H1 (cell line): ENCODE measurements around the gene CFAP161.

Source experiments
- CEBPB ChIP-seq: IDR thresholded peaks from 2 replicates; pipeline ENCODE4 v1.6.1; 2012; ENCODE audit warnings: low read depth, low read length
- CHD1 ChIP-seq: IDR thresholded peaks from 2 replicates; pipeline ENCODE4 v1.6.1; 2012; ENCODE audit warnings: low read depth, low read length, improper control_type of control experiment
- CTCF ChIP-seq, 3 experiments: IDR thresholded peaks; 1 replicate in 2 of 3; 2 replicates in 1 of 3; pipeline versions ENCODE4 v1.5.1 to v1.6.1; 2011; ENCODE audit warnings: low read length in 3 of 3, mild to moderate bottlenecking in 3 of 3, inconsistent platforms in 2 of 3, low read depth in 1 of 3, moderate library complexity in 1 of 3; ENCODE audit not compliant: insufficient read depth in 1 of 3; ENCODE audit errors: control extremely low read depth in 1 of 3
- EP300 ChIP-seq, 2 experiments: IDR thresholded peaks; 1 replicate in 1 of 2; 2 replicates in 1 of 2; pipeline ENCODE4 v1.6.1; 2011 to 2012; ENCODE audit warnings: low read depth in 2 of 2, low read length in 2 of 2, mild to moderate bottlenecking in 2 of 2, borderline replicate concordance in 1 of 2, inconsistent platforms in 1 of 2, moderate library complexity in 1 of 2
- EZH2 ChIP-seq: fragments of 200-600 bp; sonication (generic); IDR thresholded peaks from 2 replicates; pipeline ENCODE4 v1.7.1; 2012; ENCODE audit warnings: low read depth, mild to moderate bottlenecking, moderate library complexity, low read length, inconsistent platforms; ENCODE audit not compliant: severe bottlenecking
- MAFK ChIP-seq: IDR thresholded peaks from 2 replicates; pipeline ENCODE4 v1.6.1; 2012; ENCODE audit warnings: low read depth, mild to moderate bottlenecking, improper control_type of control experiment, low read length
- POLR2AphosphoS5 ChIP-seq: IDR thresholded peaks from 2 replicates; pipeline ENCODE4 v1.6.1; 2011; ENCODE audit warnings: low read depth, low read length
- RNF2 ChIP-seq: fragments of 200-900, 300-1000 bp; sonication (generic); IDR thresholded peaks from 2 replicates; pipeline ENCODE4 v1.7.1; 2016; ENCODE audit warnings: borderline replicate concordance, low read depth, mild to moderate bottlenecking, antibody characterized with exemption, low read length; ENCODE audit not compliant: poor library complexity, severe bottlenecking; ENCODE audit errors: missing control alignments
- RXRA ChIP-seq: IDR thresholded peaks from 2 replicates; pipeline ENCODE4 v1.6.1; 2011; ENCODE audit warnings: low read depth, mild to moderate bottlenecking, low read length, moderate library complexity; ENCODE audit not compliant: insufficient read depth
- SP2 ChIP-seq: IDR thresholded peaks from 2 replicates; pipeline ENCODE4 v1.6.1; 2012; ENCODE audit warnings: mild to moderate bottlenecking, low read length, inconsistent platforms
- SRF ChIP-seq: IDR thresholded peaks from 2 replicates; pipeline ENCODE4 v1.6.1; 2011; ENCODE audit warnings: mild to moderate bottlenecking, low read depth, low read length, moderate library complexity
- SUZ12 ChIP-seq: fragments of 200-600 bp; sonication (generic); IDR thresholded peaks from 2 replicates; pipeline ENCODE4 v1.6.1; 2012; ENCODE audit warnings: mild to moderate bottlenecking, inconsistent platforms, low read length, moderate library complexity, mixed read lengths
- YY1 ChIP-seq: IDR thresholded peaks from 2 replicates; pipeline ENCODE4 v1.6.1; 2011; ENCODE audit warnings: low read depth, mild to moderate bottlenecking, low read length

- no peak for TF ChIP-seq CTCF (IDR thresholded peaks at IDR 0.05; ENCODE audit: control extremely low read depth in 1 of 3, insufficient read depth in 1 of 3, low read depth in 1 of 3, low read length in 3 of 3)
- no peak for TF ChIP-seq CHD1
- no peak for TF ChIP-seq RXRA
- no peak for TF ChIP-seq RNF2
- no peak for TF ChIP-seq SRF
- no peak for TF ChIP-seq SUZ12
- TF ChIP-seq EZH2, result no peak
- no peak for TF ChIP-seq POLR2AphosphoS5
- no peak for TF ChIP-seq SP2
- TF ChIP-seq EP300 (IDR thresholded peaks at IDR 0.05; ENCODE audit: borderline replicate concordance in 1 of 2, low read depth in 2 of 2, low read length in 2 of 2), result no peak
- TF ChIP-seq YY1, result no peak
- TF ChIP-seq MAFK, result no peak
- no peak for TF ChIP-seq CEBPB
These were observed 26.2 kb upstream of the CFAP161 start for GRCh38 chr15:81107889-81108288.
